Measurements from ENCODE around the gene SSB.
A peak's percentile ranks its signal among the peaks of the same experiment; 100 is the strongest.

SSB gene

DNA sequence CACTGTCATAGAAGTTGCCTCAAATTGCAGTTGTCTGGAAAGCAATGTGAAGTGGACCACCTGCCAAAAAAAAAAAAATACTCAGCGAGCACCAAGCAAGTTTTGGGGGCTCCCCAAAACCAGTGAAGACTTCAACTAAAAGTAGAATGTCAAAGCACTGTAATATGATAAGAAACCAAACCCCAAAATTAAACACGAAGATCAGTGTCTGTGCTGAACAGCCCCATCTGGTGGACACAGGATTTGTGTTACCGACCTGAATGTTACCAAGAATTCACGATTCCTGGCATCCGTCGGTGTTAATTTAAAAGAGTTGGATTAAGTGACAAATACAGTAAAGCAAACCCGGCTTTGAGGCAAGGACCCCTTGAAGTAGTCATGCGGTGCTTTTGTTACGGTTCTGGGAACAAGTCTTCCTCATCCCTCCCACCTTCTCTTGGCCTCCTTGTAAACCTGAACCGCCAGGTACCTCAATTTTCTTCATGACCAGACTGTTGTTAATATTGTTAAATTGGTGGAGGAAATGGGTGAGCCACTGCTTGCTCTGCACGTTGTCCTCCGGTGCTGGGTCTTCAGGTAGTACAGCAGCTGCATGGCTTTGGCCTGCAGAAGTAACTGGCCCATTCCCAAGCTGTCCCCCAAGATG is 31.3 kb upstream of the SSB start:
- peak; percentile 44 for TF ChIP-seq CTCF (IDR thresholded peaks at IDR 0.05)
- Mint-ChIP-seq H3K27ac (no peak overlapping the region), H3K9me3 (peaks cover 9% of the 10 kb centered on the region), H3K36me3 (ENCODE audit: low read depth) (peaks cover 33% of the 10 kb centered on the region), H3K27me3 (ENCODE audit: low read depth, poor library complexity) (no peaks in the 10 kb centered on the region), H3K4me1 (no peaks in the 10 kb centered on the region), H3K4me3 (no peak overlapping the region)
- peak; percentile 18 for DNase-seq

GRCh38 chr2:169768262-169768995 is 30.2 kb upstream of the SSB start:
- no peaks in the 10 kb centered on the region for H3K27me3 Mint-ChIP-seq (ENCODE audit: low read depth, poor library complexity)
- H3K27ac Mint-ChIP-seq, result no peak overlapping the region
- TF ChIP-seq CTCF (IDR thresholded peaks at IDR 0.05), result no peak
- no peak overlapping the region for H3K4me3 Mint-ChIP-seq
- H3K4me1 Mint-ChIP-seq, result no peaks in the 10 kb centered on the region
- H3K36me3 Mint-ChIP-seq (ENCODE audit: low read depth), result peaks cover 23% of the 10 kb centered on the region
- no peaks in the 10 kb centered on the region for H3K9me3 Mint-ChIP-seq
- DNase-seq, result no peak

- no peak overlapping the region for H3K27ac Mint-ChIP-seq
- peaks cover 5% of the 10 kb centered on the region for H3K4me1 Mint-ChIP-seq
- DNase-seq, result no peak
- no peaks in the 10 kb centered on the region for H3K27me3 Mint-ChIP-seq (ENCODE audit: low read depth, poor library complexity)
- H3K9me3 Mint-ChIP-seq, result no peaks in the 10 kb centered on the region
- no peak overlapping the region for H3K4me3 Mint-ChIP-seq
- TF ChIP-seq CTCF (IDR thresholded peaks at IDR 0.05), result no peak
- peaks cover 18% of the 10 kb centered on the region for H3K36me3 Mint-ChIP-seq (ENCODE audit: low read depth)
Measured at GRCh38 chr2:169771021-169771420, 27.6 kb upstream of the SSB start.

DNA sequence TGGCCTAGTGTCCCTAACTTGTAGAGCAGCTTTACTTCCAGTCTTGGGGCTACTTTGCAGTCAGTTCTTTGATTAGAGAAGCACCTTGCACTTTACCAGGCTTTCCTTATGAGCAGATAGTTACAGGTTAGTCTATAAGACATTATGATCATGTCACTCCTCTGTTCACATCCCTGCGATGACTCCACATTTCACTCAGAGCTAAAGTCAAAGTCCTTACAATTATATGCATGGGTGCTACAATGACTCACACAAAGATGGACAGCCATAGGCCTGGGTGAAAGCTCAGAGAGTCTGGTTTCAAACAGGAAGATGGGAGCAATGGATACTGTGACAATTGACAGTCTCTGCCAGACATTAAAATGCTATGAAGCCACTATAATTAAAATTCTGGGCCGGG is 27.1 kb upstream of the SSB start:
- Mint-ChIP-seq H3K36me3 (ENCODE audit: low read depth) (peaks cover 14% of the 10 kb centered on the region), H3K4me3 (no peak overlapping the region), H3K4me1 (peaks cover 11% of the 10 kb centered on the region), H3K27me3 (ENCODE audit: low read depth, poor library complexity) (no peaks in the 10 kb centered on the region), H3K9me3 (no peaks in the 10 kb centered on the region), H3K27ac (no peak overlapping the region)
- no peak for DNase-seq
- no peak for TF ChIP-seq CTCF (IDR thresholded peaks at IDR 0.05)

DNA sequence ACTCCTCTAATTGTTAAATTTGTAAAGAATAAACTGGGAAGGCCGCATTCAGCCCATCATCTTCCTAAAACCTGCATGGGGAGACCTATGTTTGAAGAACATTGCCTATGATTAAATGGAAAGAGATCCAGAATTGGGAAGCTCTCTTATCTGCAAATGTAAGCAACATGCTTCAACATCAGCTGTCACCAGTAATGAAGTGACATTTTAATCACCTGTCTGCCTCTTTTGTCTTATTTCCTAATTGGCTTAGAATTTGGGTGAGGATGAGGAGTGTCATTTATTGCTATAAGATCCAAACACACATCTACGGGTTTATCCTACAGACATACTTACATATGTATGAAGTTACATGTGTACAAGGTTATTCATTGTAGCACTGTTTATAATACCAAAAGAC is 26.0 kb upstream of the SSB start:
- no peak for TF ChIP-seq CTCF (IDR thresholded peaks at IDR 0.05)
- no peaks in the 10 kb centered on the region for H3K27me3 Mint-ChIP-seq (ENCODE audit: low read depth, poor library complexity)
- H3K36me3 Mint-ChIP-seq (ENCODE audit: low read depth), result peaks cover 4% of the 10 kb centered on the region
- peaks cover 15% of the 10 kb centered on the region for H3K4me1 Mint-ChIP-seq
- no peak overlapping the region for H3K27ac Mint-ChIP-seq
- H3K4me3 Mint-ChIP-seq, result no peak overlapping the region
- no peaks in the 10 kb centered on the region for H3K9me3 Mint-ChIP-seq
- DNase-seq, result no peak

- Mint-ChIP-seq H3K4me1 (peaks cover 25% of the 10 kb centered on the region), H3K27ac (no peak overlapping the region), H3K27me3 (ENCODE audit: low read depth, poor library complexity) (no peaks in the 10 kb centered on the region), H3K9me3 (peaks cover 4% of the 10 kb centered on the region), H3K4me3 (no peak overlapping the region), H3K36me3 (ENCODE audit: low read depth) (peaks cover 15% of the 10 kb centered on the region)
- no peak for TF ChIP-seq CTCF (IDR thresholded peaks at IDR 0.05)
- DNase-seq, result no peak
Measured at GRCh38 chr2:169775354-169775753, 23.3 kb upstream of the SSB start.

All from nephron progenitor cell (in vitro differentiated cells).